A673 (cell line): ENCODE results near the gene RAP1GAP.

Experiments used
- EZH2 ChIP-seq: fragments of 200-600 bp; sonication (generic); IDR thresholded peaks from 2 replicates; pipeline ENCODE4 v1.6.1; 2017; ENCODE audit warnings: borderline replicate concordance, low read depth, mild to moderate bottlenecking, mixed read lengths, antibody characterized with exemption, low read length; ENCODE audit not compliant: poor library complexity, severe bottlenecking
- TF ChIP-seq, protein P1 (sequence below): fragments of 300-800, 200-600 bp; sonication (generic); conservative IDR thresholded peaks from 2 replicates; pipeline ENCODE4 v1.5.1; 2017; ENCODE audit warnings: low read depth, mild to moderate bottlenecking, antibody characterized with exemption, low read length, moderate library complexity, mixed read lengths

DNA sequence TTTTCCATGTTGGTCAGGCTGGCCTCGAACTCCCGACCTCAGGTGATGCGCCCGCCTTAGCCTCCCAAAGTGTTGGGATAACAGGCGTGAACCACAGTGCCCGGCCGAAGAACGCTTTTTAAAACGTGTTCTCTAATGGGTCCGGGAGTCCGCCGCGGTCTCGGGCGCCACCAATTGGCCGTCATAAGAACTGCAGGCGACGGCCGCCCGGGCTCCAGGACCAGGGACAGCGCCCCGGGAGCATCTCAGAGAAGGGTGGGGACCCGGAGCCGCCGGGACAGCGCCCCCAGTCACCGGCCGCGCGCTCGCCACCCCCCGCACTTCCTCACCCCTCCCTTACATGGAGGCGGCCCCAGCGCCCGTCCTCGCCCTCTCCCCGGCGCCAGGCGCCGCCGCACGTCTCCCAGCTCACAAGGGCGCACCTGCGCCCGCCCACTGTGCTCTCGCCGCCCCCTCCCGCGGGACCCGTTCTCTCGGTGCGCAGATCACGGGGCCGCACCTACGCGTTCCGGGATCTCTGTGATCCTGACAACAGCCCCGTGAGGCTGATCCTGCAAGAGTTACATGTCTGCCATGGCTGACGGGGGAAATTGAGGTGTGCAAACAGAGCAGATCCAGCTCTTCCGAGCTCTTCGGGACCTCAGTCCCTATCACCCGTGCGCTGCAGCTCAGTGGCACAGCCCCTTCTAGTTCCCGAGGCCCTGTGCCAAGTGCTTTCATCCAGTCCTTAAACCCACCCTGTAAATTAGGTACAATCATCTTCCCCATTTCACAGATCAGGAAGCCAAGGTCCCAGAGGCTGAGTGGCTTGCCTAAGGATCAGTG is 9.8 kb downstream of the RAP1GAP start:
- TF ChIP-seq, protein P1, sequence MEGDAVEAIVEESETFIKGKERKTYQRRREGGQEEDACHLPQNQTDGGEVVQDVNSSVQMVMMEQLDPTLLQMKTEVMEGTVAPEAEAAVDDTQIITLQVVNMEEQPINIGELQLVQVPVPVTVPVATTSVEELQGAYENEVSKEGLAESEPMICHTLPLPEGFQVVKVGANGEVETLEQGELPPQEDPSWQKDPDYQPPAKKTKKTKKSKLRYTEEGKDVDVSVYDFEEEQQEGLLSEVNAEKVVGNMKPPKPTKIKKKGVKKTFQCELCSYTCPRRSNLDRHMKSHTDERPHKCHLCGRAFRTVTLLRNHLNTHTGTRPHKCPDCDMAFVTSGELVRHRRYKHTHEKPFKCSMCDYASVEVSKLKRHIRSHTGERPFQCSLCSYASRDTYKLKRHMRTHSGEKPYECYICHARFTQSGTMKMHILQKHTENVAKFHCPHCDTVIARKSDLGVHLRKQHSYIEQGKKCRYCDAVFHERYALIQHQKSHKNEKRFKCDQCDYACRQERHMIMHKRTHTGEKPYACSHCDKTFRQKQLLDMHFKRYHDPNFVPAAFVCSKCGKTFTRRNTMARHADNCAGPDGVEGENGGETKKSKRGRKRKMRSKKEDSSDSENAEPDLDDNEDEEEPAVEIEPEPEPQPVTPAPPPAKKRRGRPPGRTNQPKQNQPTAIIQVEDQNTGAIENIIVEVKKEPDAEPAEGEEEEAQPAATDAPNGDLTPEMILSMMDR = peak; percentile 88
- TF ChIP-seq EZH2 = no peak
